ENCODE results near the gene TRIM36. TPM values are rescaled to one million over a fixed set of nuclear protein-coding genes. Genes with fewer than 3 reads are reported as not detected.

TRIM36 gene
- polyA plus RNA-seq, 1 donor (not counting 4 experiments of a cell fraction or from before 2014, with no cell fraction given): 2.4 TPM

DNA sequence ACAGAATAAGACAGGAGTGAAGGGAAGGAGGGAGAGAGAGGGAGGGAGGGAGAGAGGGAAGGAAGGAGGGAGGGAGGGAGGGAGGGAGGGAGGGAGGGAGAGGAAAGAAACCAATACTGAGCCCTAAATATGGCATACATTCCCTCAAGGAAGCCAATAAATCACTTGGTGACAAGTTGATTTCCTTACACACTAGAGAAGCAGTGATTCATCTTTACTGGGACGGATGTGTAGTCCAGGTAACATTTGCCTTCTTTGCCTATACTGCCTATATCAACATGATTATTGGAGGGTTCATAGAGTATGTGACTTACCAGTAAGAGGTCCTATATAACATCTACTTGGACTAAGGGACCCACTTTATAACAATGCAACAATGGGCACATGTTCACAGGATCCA is 83.2 kb downstream of the TRIM36 start:
- no peak overlapping the region for H3K27ac ChIP-seq (ENCODE audit: control insufficient read depth, insufficient read depth, low read length)
- dilution Hi-C loops (cut with MboI; ENCODE audit: extremely low pct_ligation_motif_present, low sequenced_read_pairs): no loop called here

DNA sequence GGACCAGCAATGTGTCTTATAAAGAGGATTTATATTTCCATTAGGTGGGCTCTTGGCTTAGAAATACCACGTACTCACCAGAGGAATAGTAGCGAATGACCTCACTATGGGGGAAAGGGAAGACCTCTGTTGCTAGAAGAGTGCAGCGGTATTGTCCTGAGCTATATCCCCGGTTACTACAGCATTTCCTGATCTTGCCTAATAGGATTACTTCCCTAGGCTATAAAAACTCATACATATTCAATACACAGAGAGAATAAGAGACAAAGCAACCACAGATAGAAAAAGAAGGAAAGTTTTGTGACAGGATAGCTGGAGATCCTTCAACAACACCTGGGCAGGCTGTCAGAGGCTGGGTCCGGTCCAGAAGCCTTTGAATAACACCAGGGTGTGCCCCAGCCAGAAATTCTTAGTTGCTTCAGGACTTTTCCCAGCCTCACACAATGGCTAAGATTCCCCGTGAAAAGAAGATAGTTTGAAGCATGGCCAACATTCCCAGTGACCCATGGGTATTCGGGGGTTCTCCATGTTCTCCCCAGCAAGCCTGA is 85.4 kb downstream of the TRIM36 start:
- Histone ChIP-seq H3K27me3 (ENCODE audit: control insufficient read depth, extremely low read depth, insufficient read depth, low read length) (no peaks in the 10 kb centered on the region), H3K9me1 (ENCODE audit: control insufficient read depth, extremely low read depth, insufficient read depth, low read length) (no peaks in the 10 kb centered on the region), H3K36me3 (ENCODE audit: control insufficient read depth in 2 of 2, extremely low read depth in 1 of 2, insufficient read depth in 2 of 2, low read length in 2 of 2) (no peaks in the 10 kb centered on the region), H4K20me1 (ENCODE audit: control insufficient read depth, extremely low read depth, insufficient read depth, low read length) (no peaks in the 10 kb centered on the region), H3K79me2 (ENCODE audit: control insufficient read depth, insufficient read depth, low read length) (no peaks in the 10 kb centered on the region), H3K9me3 (ENCODE audit: control insufficient read depth, low read depth, low read length) (no peaks in the 10 kb centered on the region), H2AFZ (ENCODE audit: control insufficient read depth, low read length) (no peak overlapping the region), H3K4me2 (ENCODE audit: control insufficient read depth, extremely low read depth, insufficient read depth, low read depth, low read length) (no peak overlapping the region), H3K4me1 (ENCODE audit: control insufficient read depth, extremely low read depth, insufficient read depth, low read length) (no peaks in the 10 kb centered on the region), H3K27ac (ENCODE audit: control insufficient read depth, insufficient read depth, low read length) (no peak overlapping the region), H3K9ac (ENCODE audit: control insufficient read depth, extremely low read depth, insufficient read depth, low read length) (no peak overlapping the region), H3K4me3 (ENCODE audit: control insufficient read depth in 2 of 3, extremely low read depth in 1 of 3, insufficient read depth in 2 of 3, low read depth in 1 of 3, low read length in 3 of 3) (no peak overlapping the region)
- dilution Hi-C loops (cut with MboI; ENCODE audit: extremely low pct_ligation_motif_present, low sequenced_read_pairs): no loop called here
- no peak for DNase-seq (ENCODE audit: low read depth, low spot score)
- TF ChIP-seq, protein P1, sequence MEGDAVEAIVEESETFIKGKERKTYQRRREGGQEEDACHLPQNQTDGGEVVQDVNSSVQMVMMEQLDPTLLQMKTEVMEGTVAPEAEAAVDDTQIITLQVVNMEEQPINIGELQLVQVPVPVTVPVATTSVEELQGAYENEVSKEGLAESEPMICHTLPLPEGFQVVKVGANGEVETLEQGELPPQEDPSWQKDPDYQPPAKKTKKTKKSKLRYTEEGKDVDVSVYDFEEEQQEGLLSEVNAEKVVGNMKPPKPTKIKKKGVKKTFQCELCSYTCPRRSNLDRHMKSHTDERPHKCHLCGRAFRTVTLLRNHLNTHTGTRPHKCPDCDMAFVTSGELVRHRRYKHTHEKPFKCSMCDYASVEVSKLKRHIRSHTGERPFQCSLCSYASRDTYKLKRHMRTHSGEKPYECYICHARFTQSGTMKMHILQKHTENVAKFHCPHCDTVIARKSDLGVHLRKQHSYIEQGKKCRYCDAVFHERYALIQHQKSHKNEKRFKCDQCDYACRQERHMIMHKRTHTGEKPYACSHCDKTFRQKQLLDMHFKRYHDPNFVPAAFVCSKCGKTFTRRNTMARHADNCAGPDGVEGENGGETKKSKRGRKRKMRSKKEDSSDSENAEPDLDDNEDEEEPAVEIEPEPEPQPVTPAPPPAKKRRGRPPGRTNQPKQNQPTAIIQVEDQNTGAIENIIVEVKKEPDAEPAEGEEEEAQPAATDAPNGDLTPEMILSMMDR (optimal IDR thresholded peaks at IDR 0.05 in 1 of 3, IDR thresholded peaks at IDR 0.05 in 1 of 3, conservative IDR thresholded peaks at IDR 0.05 in 1 of 3; ENCODE audit: extremely low read depth in 1 of 3, insufficient read depth in 2 of 3, low read length in 3 of 3): no peak
- TF ChIP-seq EZH2 (IDR thresholded peaks at IDR 0.05; ENCODE audit: low read length): no peak
- peak; percentile 51 for FAIRE-seq

More for the DNA sequence above, 83.2 kb downstream of the TRIM36 start:
- no peak overlapping the region for H2AFZ ChIP-seq (ENCODE audit: control insufficient read depth, low read length)
- no peak for TF ChIP-seq EZH2 (IDR thresholded peaks at IDR 0.05; ENCODE audit: low read length)
- TF ChIP-seq, protein P1 (optimal IDR thresholded peaks at IDR 0.05 in 1 of 3, IDR thresholded peaks at IDR 0.05 in 1 of 3, conservative IDR thresholded peaks at IDR 0.05 in 1 of 3; ENCODE audit: extremely low read depth in 1 of 3, insufficient read depth in 2 of 3, low read length in 3 of 3): no peak
- no peaks in the 10 kb centered on the region for H3K9me1 ChIP-seq (ENCODE audit: control insufficient read depth, extremely low read depth, insufficient read depth, low read length)
- no peak overlapping the region for H3K4me3 ChIP-seq (ENCODE audit: control insufficient read depth in 2 of 3, extremely low read depth in 1 of 3, insufficient read depth in 2 of 3, low read depth in 1 of 3, low read length in 3 of 3)
- DNase-seq (ENCODE audit: low read depth, low spot score) (no peak), FAIRE-seq (peak; percentile 41)
- H3K79me2 ChIP-seq (ENCODE audit: control insufficient read depth, insufficient read depth, low read length): no peaks in the 10 kb centered on the region
- H3K9me3 ChIP-seq (ENCODE audit: control insufficient read depth, low read depth, low read length): no peaks in the 10 kb centered on the region
- H3K4me1 ChIP-seq (ENCODE audit: control insufficient read depth, extremely low read depth, insufficient read depth, low read length): no peaks in the 10 kb centered on the region
- H3K27me3 ChIP-seq (ENCODE audit: control insufficient read depth, extremely low read depth, insufficient read depth, low read length): no peaks in the 10 kb centered on the region
- no peaks in the 10 kb centered on the region for H3K36me3 ChIP-seq (ENCODE audit: control insufficient read depth in 2 of 2, extremely low read depth in 1 of 2, insufficient read depth in 2 of 2, low read length in 2 of 2)
- no peak overlapping the region for H3K4me2 ChIP-seq (ENCODE audit: control insufficient read depth, extremely low read depth, insufficient read depth, low read depth, low read length)
- H4K20me1 ChIP-seq (ENCODE audit: control insufficient read depth, extremely low read depth, insufficient read depth, low read length): no peaks in the 10 kb centered on the region
- no peak overlapping the region for H3K9ac ChIP-seq (ENCODE audit: control insufficient read depth, extremely low read depth, insufficient read depth, low read length)
